Tibial nerve (tissue), 3 donors: Measurements from ENCODE around the gene EML6.

Experiments
- CTCF ChIP-seq, 5 experiments: fragments of 200-600 bp in 3 of 5; fragments of 450-650 bp in 2 of 5; sonication (generic) in 3 of 5; IDR thresholded peaks; one replicate each; pipeline ENCODE4 v1.5.1; 2016 to 2019; ENCODE audit warnings: antibody characterized with exemption in 5 of 5, mild to moderate bottlenecking in 3 of 5, moderate library complexity in 2 of 5
- POLR2A ChIP-seq, 2 donors: fragments of 450-650 bp; IDR thresholded peaks; one replicate each; pipeline ENCODE4 v1.6.1; 2017; ENCODE audit warnings: antibody characterized with exemption in 2 of 2, mild to moderate bottlenecking in 2 of 2, moderate library complexity in 2 of 2

GRCh38 chr2:54880428-54880827 is 157.0 kb downstream of the EML6 start:
- no peak for TF ChIP-seq CTCF (IDR thresholded peaks at IDR 0.05)
- TF ChIP-seq POLR2A (IDR thresholded peaks at IDR 0.05), result no peak
